ENCODE data around the gene SHISA9. TPM values are rescaled to one million over a fixed set of nuclear protein-coding genes. Genes with fewer than 3 reads are reported as not detected.

The SHISA9 gene
- total RNA-seq, 1 experiment from 2014 or later, result 0.06 TPM

GRCh38 chr16:12951976-12952375, 50.6 kb downstream of the SHISA9 start:
- DNase-seq (ENCODE audit: low spot score), result no peak

GRCh38 chr16:12958366-12958765, 57.0 kb downstream of the SHISA9 start:
- no peak for DNase-seq (ENCODE audit: low spot score)

DNA sequence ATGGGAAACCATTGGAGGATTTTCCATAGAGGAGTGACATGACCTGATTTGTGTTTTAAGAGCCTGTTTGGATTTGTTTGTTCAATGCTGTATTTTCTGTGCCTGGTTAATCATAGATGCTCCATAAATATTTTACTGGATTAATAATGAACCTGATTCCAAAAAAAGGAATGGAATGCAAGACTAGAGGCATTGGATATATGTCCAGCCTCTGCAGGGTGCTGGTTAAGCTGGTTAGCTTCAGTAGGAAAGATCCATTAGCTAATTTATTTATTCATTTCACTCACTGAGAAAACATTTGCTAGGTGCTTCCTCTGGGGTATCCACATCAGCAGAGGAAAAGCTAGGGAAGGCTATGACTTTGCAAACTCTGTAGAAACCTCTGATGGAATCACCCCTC, 57.7 kb downstream of the SHISA9 start:
- DNase-seq (ENCODE audit: low spot score), result no peak

GRCh38 chr16:12961626-12962025, 60.2 kb downstream of the SHISA9 start:
- no peak for DNase-seq (ENCODE audit: low spot score)

DNA sequence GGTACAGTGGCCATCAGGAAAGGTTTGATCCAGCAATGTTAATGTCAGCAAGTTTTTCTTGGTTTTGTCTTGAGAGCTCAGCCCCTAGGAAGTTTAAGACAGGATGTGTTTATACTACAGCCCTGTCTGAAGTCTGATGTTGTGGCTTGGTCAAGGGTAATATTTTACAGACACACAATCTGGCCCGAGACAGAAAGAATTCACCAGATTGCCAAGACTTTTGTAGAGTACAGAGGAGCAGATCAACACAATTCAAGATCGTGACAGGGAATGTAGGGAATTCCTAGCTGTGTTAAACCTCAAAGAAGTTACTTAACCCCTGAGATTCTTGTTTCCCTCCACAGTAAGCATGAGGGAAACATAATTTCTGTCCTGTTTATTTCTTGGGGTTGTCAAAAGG, 63.1 kb downstream of the SHISA9 start:
- no peak for DNase-seq (ENCODE audit: low spot score)

GRCh38 chr16:12965274-12965804, 63.9 kb downstream of the SHISA9 start:
- DNase-seq (ENCODE audit: low spot score), result no peak

- DNase-seq (ENCODE audit: low spot score), result peak; percentile 87
These were observed 69.8 kb downstream of the SHISA9 start for GRCh38 chr16:12971241-12971640.

- DNase-seq (ENCODE audit: low spot score), result no peak
These were observed 70.8 kb downstream of the SHISA9 start for GRCh38 chr16:12972246-12972645.

GRCh38 chr16:12975766-12976165, 74.4 kb downstream of the SHISA9 start:
- DNase-seq (ENCODE audit: low spot score), result no peak

- DNase-seq (ENCODE audit: low spot score), result no peak
These were observed 75.1 kb downstream of the SHISA9 start for GRCh38 chr16:12976496-12976895.

- peak; percentile 18 for DNase-seq (ENCODE audit: low spot score)
These were observed 75.5 kb downstream of the SHISA9 start for GRCh38 chr16:12976936-12977335.

DNA sequence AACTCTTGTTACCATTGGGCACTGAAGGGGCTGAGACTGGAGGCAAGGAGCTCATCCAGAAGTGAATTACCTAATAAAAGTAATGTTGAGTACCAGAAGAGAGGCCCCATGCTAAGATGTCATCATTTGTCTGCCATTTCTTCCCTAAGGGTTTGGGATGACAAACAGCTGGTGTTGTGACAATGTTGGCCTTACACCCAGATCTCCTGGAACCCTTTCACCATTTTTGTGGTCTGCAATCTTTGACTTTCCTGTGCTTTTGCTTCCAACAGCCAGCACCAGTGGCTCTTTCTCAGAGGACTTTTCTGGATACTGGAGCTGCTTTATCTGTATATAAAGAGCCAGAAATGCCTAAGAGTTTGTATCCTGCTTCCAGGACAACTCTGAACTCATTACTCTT, 84.1 kb downstream of the SHISA9 start:
- DNase-seq (ENCODE audit: low spot score), result no peak

DNA sequence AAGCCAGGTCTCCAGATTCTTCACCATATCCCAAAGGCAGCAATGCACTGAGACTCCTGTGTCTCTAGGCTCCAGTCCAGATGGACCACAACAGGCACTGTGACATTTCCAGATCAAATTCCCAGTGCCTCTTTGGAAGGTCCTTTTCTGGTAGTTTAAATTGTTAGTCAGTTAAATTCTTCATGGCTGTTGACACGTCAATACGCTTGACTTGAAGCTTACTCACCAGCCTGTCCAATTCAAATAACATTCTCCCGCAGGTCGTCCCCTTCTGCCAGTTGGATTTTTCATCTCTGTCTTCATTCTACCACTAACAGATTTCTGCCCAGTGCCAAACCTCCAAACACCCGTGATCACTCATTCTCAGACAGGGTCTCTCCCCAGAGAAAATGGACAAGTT, 86.7 kb downstream of the SHISA9 start:
- DNase-seq (ENCODE audit: low spot score), result no peak

- DNase-seq (ENCODE audit: low spot score), result no peak
These were observed 90.7 kb downstream of the SHISA9 start for GRCh38 chr16:12992066-12992465.

DNA sequence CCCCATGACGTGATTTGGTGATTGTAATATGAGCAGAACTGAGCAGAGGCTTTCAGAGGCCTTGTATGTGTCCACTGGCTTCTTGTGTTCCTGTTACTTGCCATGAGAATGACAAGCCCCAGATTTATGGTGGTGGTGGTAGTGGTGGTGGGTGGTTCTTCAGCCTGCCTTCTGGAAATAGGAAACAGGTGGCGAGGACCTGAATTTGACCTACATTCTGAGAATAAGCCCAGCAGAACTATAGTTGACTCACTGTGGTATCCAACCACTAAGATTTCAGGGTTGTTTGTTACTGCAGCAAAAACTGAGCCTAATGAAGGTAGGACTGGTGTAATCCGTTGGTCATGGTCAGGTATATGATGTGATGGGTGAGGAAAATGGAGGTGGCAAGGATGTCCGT, 93.0 kb downstream of the SHISA9 start:
- no peak for DNase-seq (ENCODE audit: low spot score)

DNA sequence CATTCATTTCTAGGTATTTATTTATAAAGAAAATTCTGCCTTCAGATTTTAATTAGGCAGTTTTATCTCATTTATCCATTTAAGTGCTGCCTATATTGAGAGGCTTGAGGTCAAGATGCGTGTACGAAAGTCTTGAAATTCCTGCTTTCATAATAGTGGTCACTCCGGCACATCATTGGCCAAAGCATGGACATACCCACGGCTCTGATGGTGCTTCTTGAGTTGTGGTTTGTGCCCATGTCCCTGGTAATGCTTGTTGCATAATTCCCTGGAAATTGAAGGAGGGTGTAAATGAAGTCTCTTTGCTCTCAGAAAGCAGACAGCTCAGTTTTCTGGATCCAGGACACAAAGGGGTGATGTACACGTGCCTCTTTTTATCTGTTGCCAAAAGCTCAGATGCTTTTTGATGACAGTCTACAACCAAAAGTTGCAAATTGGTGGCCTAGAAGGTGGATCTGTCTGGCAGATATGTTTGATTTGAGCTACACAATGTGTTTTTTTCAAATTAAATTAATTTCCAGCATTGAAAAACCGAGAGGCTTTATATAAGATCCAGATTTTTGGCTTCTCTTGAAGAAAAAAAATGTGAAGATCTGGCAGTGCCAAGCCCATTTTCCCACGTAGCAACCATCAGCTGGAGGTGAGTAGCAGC, 94.4 kb downstream of the SHISA9 start:
- DNase-seq (ENCODE audit: low spot score), result no peak

- no peak for DNase-seq (ENCODE audit: low spot score)
These were observed 97.1 kb downstream of the SHISA9 start for GRCh38 chr16:12998361-12999085.

- no peak for DNase-seq (ENCODE audit: low spot score)
These were observed 98.0 kb downstream of the SHISA9 start for GRCh38 chr16:12999368-12999767.

- no peak for DNase-seq (ENCODE audit: low spot score)
These were observed 104.4 kb downstream of the SHISA9 start for GRCh38 chr16:13005721-13006247.

DNA sequence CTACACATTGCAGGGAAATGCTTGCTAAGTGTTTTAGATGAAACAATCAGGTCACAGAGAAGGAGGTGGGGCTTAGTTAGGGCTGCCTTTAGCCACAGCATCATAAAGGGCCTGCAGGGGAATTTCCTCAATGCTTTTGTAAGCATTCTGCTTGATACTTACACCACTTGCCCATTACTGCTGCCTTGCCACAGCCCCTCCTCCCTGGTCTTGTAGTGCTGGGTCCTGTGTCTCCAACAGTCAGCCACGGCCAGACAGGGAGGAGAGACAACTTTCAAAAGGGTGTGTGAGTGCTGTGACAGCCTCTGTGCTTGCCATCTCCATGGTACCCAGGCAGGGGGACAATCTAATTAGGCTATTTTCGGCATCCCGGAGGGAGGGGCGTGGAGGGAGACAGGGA, 111.2 kb downstream of the SHISA9 start:
- no peak for DNase-seq (ENCODE audit: low spot score)

DNA sequence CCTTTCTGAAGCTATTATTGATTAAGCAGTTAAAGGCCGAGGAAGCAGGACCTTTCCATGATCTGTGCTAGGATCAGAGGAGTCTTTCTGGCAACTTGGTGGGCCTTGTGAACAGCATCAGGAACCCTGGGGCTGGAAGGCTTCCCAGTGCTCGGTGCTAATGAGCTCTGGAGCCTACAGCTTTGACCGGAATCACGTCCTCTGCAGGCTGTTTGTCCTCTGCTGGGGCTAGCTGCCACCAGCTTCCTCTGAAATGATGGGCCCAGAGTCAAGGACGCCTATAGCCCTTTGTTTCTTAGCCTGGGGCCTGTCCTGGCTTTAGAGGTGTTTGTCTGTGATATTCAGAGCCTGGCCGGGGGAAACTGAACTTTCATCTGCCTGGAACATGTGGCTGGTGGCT, 111.6 kb downstream of the SHISA9 start:
- no peak for DNase-seq (ENCODE audit: low spot score)

DNA sequence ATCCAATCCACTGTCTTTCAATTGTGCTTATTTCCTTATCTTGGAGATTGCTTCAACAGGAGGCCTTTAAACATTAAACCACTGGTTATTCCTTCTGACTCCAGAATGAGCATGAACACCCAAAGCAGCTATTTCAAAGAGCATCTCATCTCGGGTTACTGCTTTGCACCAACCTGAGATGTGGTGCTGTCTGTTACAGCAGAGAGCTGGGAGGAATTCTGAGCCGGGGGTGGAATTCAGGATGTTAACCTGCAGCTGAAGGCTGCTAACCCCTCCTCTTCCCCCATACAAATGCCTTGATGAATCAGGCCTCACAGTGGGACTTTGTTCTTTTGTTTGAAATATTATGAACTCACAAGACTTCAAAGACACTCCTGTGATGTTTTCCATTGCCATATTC, 113.1 kb downstream of the SHISA9 start:
- DNase-seq (ENCODE audit: low spot score), result no peak

GRCh38 chr16:13018026-13018425, 116.6 kb downstream of the SHISA9 start:
- no peak for DNase-seq (ENCODE audit: low spot score)
